Measurements from ENCODE around the gene GPR119. TPM values are rescaled to one million over a fixed set of nuclear protein-coding genes. Genes with fewer than 3 reads are reported as not detected.

The GPR119 gene
- total RNA-seq, 2 experiments from 2014 or later = not detected

Other genes starting within 250 kb of the GPR119 start
- gene AIFM1, start 219.8 kb downstream of the GPR119 start, total RNA-seq = 10 to 100 TPM; 32.3 to 40.3 TPM
- gene RAB33A, start 213.7 kb downstream of the GPR119 start, total RNA-seq = 10 to 100 TPM; 20.8 to 21.2 TPM
- 1 to 10 TPM; 4.6 to 6.2 TPM for gene ZNF280C, start 116.8 kb downstream of the GPR119 start, total RNA-seq
- gene SLC25A14, start 45.8 kb downstream of the GPR119 start, total RNA-seq = 10 to 100 TPM; 13.2 to 14.8 TPM
- 10 to 100 TPM; 24.3 to 26.8 TPM for gene RBMX2, start 16.3 kb upstream of the GPR119 start, total RNA-seq

Measured in activated CD4-positive, alpha-beta T cell treated with anti-CD3 and anti-CD28 coated beads, Interleukin-2, amount 10 ng/mL, durations not matched to agents 7 days and 5 days (primary cell).